SJCRH30 (cell line): ENCODE measurements around the gene OR2V2. TPM values are rescaled to one million over a fixed set of nuclear protein-coding genes. Genes with fewer than 3 reads are reported as not detected.
A peak's percentile ranks its signal among the peaks of the same experiment; 100 is the strongest.
"Not testable (repeated sequence)": the region's sequence is repeated elsewhere in the genome, so short reads cannot be mapped to it uniquely, and the experiment has no call there.

Experiments used
- DNase-seq, 2 experiments: peaks; one replicate each; pipeline ENCODE4 v3.0.0-alpha.2; 2015 to 2020
- H3K27ac ChIP-seq: fragments of 250-450 bp; sonication (Bioruptor Pico); 2 replicates; pipeline ENCODE4 v1.5.1; 2020; ENCODE audit warnings: mild to moderate bottlenecking, moderate library complexity
- H3K27me3 ChIP-seq: fragments of 250-450 bp; sonication (Bioruptor Pico); 2 replicates; pipeline ENCODE4 v1.5.1; 2020; ENCODE audit warnings: mild to moderate bottlenecking, moderate library complexity
- H3K36me3 ChIP-seq: fragments of 250-450 bp; sonication (Bioruptor Pico); 2 replicates; pipeline ENCODE4 v1.5.1; 2020; ENCODE audit warnings: mild to moderate bottlenecking, moderate library complexity
- H3K4me1 ChIP-seq: fragments of 250-450 bp; sonication (Bioruptor Pico); 2 replicates; pipeline ENCODE4 v1.5.1; 2020; ENCODE audit warnings: mild to moderate bottlenecking, moderate library complexity
- H3K4me3 ChIP-seq: fragments of 250-450 bp; sonication (Bioruptor Pico); 2 replicates; pipeline ENCODE4 v1.5.1; 2020; ENCODE audit warnings: mild to moderate bottlenecking, moderate library complexity
- H3K9me3 ChIP-seq: fragments of 250-450 bp; sonication (Bioruptor Pico); replicated peaks from 2 replicates; pipeline ENCODE4 v1.5.1; 2020; ENCODE audit warnings: mild to moderate bottlenecking, moderate library complexity
- total RNA-seq: library from RNA; depleted of rRNA; stranded (reverse); fragments of >200 nt; shearing (Covaris generic); gene quantifications from 2 replicates; pipeline ENCODE4 v1.2.3, GENCODE V29; 2014

The OR2V2 gene
- total RNA-seq, 1 experiment from 2014 or later, result not detected

DNA sequence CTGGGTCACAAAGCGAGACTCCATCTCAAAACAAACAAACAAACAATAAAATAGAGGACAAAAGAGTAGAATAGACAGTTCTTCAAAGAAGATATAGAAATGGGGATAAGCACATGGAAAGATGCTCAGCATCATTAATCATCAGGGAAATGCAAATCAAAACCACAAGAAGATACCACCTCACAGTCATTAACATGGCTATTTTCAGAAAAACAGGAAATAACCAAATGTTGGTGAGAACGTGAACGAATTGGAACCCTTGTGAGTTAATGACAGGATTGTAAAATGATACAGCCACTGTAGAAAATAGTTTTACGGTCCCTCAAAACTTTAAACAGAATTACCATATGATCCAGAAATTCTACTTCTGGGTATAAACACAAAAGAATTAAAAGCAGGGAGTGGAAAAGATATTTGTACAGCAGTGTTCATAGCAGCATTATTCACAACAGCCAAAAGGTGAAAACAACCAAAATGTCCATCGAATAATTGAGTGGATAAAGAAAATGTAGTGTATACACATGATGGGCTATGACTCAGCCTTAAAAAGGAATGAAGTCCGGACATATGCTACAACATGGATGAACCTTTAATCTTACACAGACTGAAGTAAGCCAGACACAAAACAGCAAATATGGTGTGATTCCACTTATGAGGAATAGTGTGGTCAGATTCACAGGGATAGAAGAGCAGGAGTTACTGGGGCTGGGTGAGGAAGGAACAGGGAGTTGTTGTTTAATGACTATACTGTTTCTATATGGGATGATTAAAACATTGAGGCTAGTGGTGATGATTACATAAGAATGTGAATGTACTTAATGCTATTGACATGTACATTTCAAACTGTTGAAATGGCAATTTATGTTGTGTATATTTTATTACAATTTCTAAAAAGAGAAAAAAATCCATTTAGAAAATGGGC lies 19.7 kb downstream of the OR2V2 start:
- Histone ChIP-seq H3K27ac (no peak overlapping the region), H3K27me3 (no peaks in the 10 kb centered on the region; the same call in 1 of the 2 replicates), H3K9me3 (no peaks in the 10 kb centered on the region), H3K36me3 (no peaks in the 10 kb centered on the region), H3K4me1 (no peaks in the 10 kb centered on the region; the same call in 1 of the 2 replicates), H3K4me3 (no peak overlapping the region)
- no peak for DNase-seq

DNA sequence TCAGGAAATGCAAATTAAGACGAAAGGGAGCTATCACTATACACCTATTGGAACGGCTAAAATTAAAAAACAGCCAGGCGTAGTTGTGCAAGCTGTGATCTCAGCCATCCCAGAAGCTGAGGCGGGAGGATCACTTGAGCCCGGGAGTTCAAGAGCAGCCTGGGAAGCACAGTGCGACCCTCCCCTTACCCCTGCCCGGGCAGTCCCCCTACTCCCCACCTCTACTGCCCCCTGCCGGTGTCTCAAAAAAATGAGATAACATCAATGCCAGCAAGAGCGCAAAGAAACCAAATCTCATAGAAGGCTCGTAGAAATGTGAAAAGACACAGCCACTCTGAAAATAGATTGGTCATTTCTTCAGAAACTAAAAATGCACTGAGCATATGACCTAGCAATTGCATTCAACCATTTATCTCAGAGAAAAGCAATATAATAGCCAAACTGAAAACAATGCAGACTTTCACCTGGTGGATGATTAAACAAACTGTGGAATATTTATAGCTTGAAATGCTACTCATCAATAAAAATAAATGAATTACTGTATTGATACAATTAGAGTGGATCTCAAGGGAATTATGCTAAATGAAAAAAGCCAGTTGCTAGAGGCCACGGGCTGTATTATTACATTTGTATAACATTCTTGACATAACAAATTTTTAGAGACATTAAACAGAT lies 20.6 kb downstream of the OR2V2 start:
- no peaks in the 10 kb centered on the region; the same call in 1 of the 2 replicates for H3K27me3 ChIP-seq
- H3K4me1 ChIP-seq, result no peaks in the 10 kb centered on the region
- peak; percentile 49 to 66 for DNase-seq
- no peaks in the 10 kb centered on the region for H3K9me3 ChIP-seq
- H3K36me3 ChIP-seq, result no peaks in the 10 kb centered on the region
- H3K4me3 ChIP-seq, result no peak overlapping the region
- H3K27ac ChIP-seq, result no peak overlapping the region

DNA sequence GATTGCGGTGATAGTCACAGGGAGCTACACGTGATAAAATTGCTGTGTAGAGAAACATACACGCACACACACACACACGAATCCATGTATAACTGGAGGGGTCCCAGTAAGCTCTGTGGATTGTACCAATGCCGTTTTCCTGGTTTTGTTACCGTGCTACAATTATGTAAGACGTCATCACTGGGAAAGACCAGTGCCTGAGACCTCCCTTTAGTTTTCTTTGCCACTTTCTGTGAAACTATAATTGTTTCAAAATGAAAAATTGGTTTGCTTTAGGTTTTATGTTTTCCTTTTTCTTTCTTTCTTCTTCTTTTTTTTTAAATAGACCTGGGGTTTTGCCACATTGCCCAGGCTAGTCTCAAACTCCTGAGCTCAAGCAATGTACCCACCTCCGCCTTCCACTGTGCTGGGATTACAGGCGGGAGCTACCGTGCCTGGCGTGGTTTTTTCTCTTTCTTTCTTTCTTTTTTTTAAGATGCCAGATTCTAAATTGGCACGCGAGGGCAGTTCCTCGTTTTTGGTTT lies 21.3 kb downstream of the OR2V2 start:
- Histone ChIP-seq H3K36me3 (no peaks in the 10 kb centered on the region), H3K27me3 (no peaks in the 10 kb centered on the region; the same call in 1 of the 2 replicates), H3K9me3 (no peaks in the 10 kb centered on the region), H3K4me1 (no peaks in the 10 kb centered on the region), H3K27ac (no peak overlapping the region), H3K4me3 (peak overlapping the region; percentile 1; the same call in 1 of the 2 replicates)
- DNase-seq, result no peak

DNA sequence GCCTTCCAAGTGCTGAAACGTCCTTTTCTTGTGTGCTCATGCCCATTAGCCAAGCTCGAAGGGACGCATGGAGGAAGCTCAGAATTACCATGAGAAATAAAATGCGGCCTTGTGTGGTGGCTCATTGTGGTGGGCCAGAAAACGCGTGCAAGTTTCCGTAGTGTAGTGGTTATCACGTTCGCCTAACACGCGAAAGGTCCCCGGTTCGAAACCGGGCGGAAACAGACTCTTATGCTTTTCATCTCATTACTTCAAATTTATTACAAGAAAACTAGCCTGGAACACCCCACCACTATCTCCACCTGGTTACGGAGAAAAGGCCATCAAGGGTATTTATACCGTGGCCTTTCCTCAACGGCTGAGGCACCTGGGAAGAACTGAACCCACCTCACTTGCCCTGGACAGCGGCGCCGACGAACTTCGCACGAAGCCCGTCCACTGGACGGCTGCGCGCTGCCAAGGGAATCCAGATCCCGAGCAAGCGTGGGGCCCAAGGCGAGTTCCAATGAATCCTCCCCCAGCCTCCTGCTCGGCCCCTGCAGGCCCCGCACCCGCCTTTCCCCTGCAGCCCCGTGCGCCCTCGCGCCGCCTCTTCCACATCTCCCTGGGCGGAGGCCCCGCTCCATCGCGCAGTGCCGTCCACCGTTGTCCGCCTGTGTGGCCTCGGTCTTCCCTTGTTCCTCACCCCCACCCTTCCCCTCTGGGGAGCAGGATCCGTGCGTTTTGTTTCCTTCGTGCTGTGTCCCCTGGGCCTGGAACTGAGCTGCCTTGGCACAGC lies 22.3 kb downstream of the OR2V2 start:
- H3K4me1 ChIP-seq, H3K36me3 ChIP-seq, H3K27me3 ChIP-seq, H3K9me3 ChIP-seq, H3K27ac ChIP-seq: not testable (repeated sequence)
- peak; percentile 71 to 80 for DNase-seq
- peak overlapping the region; percentile 30 for H3K4me3 ChIP-seq

DNA sequence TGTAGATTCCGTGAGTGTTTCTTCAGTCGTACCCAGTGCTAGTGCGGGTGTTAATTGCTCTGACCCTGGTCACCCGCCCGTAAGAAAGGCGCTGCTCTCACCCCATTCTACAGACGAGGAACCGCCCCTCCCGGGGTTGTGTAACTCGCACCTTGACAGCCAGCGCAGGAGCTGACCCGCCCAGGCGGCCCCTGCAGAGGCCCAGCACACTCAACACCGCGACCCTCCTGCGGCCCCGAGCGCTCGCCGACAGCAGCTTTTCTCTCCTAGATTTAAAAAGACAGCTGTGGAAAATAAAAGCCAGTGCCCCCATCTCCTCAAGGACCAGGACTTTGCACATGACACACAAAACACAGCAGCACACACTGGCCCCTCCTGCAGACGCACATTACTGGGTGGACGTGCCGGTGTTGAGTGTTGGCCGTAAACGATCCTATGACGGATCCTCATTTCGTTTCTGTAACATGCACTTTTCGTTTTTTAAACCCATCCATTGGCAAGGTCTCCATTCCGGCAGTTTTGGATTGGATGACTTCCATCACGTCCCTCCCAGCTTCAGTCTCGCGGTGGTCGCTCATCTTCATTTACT lies 22.9 kb downstream of the OR2V2 start:
- H3K9me3 ChIP-seq, result no peaks in the 10 kb centered on the region
- H3K36me3 ChIP-seq, result no peaks in the 10 kb centered on the region
- no peaks in the 10 kb centered on the region for H3K4me1 ChIP-seq
- DNase-seq, result peak in 1 of 2 experiments; percentile 31
- peak overlapping the region; percentile 30 for H3K4me3 ChIP-seq
- no peak overlapping the region for H3K27ac ChIP-seq
- H3K27me3 ChIP-seq, result no peaks in the 10 kb centered on the region; the same call in 1 of the 2 replicates

DNA sequence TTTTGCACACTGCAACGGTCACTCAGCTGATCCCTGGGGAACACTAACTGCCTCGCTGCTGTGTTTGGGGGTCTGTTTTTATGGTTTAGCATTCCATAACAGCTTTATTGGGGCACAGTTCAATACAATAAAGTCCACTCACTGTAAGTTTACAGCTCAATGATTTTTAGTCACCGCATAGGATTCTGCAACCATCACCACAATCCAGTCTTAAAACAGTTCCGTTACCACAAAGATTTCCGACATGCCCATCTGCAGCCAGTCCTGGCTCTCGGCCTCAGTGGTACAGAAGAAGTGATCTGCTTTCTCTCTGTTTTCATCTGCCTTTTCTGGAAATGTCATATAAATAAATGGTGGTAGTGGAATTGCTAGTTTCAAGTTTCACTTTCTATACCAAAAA lies 23.6 kb downstream of the OR2V2 start:
- no peak for DNase-seq
- Histone ChIP-seq H3K9me3 (no peaks in the 10 kb centered on the region), H3K27ac (no peak overlapping the region), H3K27me3 (no peaks in the 10 kb centered on the region; the same call in 1 of the 2 replicates), H3K4me3 (no peak overlapping the region), H3K36me3 (no peaks in the 10 kb centered on the region), H3K4me1 (no peaks in the 10 kb centered on the region)

DNA sequence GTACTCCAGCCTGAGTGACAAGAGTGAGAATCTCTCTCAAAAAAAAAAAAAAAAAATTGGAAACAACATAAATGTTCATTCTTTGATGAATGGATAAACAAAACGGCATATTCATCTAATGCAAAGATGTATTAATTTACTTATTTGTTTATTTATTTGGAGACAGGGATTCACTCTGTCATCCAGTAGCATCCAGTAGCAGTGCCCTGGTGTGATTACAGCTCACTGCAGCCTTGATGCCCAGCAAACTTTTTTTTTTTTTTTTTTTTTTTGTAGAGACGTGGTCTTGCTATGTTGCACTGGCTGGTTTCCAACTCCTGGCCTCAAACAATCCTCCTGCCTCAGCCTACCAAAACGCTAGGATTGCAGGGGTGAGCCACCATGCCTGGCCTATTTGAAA lies 24.4 kb downstream of the OR2V2 start:
- Histone ChIP-seq H3K4me1 (no peaks in the 10 kb centered on the region), H3K27me3 (no peaks in the 10 kb centered on the region; the same call in 1 of the 2 replicates), H3K4me3 (no peak overlapping the region), H3K27ac (no peak overlapping the region), H3K9me3 (no peaks in the 10 kb centered on the region), H3K36me3 (no peaks in the 10 kb centered on the region)
- no peak for DNase-seq

DNA sequence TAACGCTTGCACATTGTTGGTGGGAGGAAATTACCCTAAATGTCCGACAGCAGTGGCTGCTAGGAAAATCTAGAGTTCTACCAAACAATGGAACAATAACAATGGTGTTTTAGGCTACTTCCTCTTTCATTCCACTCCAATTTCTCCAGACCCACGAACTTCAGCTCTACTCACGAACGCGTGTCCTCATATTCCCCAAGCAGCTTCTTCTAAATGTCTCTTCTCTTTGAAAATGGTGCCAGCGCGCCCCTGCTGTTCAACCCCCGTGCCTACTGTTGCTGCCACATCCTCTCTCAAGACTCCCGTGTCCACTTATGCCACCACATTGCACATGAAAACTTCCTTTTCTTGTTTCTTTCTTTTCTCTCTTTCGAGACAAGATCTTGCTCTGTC lies 25.6 kb downstream of the OR2V2 start:
- Histone ChIP-seq H3K36me3 (no peaks in the 10 kb centered on the region), H3K4me3 (no peak overlapping the region), H3K27me3 (no peaks in the 10 kb centered on the region; the same call in 1 of the 2 replicates), H3K4me1 (peaks cover 4% of the 10 kb centered on the region; the same call in 1 of the 2 replicates), H3K9me3 (no peaks in the 10 kb centered on the region), H3K27ac (no peak overlapping the region)
- no peak for DNase-seq

DNA sequence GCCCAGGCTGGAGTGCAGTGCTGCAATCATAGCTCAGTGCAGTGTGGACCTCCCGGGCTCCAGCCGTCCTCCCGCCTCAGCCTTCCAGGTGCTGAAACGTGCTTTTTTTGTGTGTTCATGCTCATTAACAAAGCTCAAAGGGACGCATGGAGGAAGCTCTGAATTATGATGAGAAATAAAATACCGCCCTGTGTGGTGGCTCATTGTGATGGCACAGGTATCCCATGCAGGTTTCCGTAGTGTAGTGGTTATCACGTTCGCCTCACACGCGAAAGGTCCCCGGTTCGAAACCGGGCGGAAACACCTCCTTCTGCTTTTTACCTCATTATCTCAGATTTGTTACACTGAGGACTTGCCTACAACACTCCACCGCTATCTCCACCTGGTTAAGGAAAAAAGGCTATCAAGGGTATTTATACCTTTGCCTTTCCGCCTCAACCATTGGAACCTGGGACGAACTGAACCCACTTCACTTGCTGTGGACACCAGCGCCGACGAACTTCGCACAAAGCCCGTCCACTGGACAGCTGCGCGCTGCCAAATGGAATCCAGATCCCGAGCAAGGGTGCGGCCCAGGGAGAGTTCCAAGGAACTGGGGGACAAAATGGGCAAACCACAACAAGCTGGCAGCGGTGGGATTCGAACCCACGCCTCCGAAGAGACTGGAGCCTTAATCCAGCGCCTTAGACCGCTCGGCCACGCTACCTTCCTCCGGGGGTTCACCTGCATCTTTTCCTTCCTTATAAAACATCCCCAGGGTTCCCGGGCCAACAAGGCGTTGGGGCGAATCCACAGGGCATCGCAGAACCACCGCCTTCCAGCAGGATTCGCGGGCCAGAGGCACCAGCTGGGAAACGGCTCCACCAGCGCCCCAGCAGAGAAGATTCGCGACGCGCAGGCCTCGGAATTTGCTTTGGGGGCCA lies 26.3 kb downstream of the OR2V2 start:
- Histone ChIP-seq H3K4me3 (no peak overlapping the region), H3K36me3 (no peaks in the 10 kb centered on the region), H3K27ac (no peak overlapping the region), H3K4me1 (peaks cover 4% of the 10 kb centered on the region; the same call in 1 of the 2 replicates), H3K27me3 (no peaks in the 10 kb centered on the region; the same call in 1 of the 2 replicates), H3K9me3 (no peaks in the 10 kb centered on the region)
- DNase-seq, result no peak

DNA sequence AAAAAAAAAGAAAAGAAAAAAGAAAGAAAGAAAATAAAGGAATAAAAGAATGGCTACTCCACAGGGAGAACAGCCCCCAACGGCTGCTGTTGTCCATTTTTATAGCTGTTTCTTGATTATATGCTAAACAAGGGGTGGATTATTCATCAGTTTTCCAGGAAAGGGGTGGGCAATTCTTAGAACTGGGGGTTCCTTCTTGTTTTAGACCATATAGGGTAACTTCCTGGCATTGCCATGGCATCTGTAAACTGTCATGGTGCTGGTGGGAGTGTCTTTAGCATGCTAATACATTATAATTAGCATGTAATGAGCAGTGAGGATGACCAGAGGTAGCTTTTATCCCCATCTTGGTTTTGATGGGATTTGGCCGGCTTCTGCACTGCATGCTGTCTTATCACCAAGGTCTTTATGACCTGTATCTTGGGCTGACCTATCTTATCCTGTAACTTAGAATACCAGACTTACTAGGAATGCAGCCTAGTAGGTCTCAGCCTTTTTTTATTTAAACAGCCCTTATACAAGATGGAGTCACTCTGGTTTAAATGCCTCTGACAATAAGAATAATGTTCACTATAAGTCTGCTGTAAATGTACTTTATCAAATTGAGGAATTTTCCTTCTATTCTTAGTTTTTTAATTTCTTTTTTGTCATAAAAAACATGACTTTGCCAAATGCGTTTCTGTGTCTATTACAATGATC lies 29.0 kb downstream of the OR2V2 start:
- Histone ChIP-seq H3K27me3 (no peaks in the 10 kb centered on the region; the same call in 1 of the 2 replicates), H3K4me1 (peaks cover 4% of the 10 kb centered on the region; the same call in 1 of the 2 replicates), H3K27ac (no peak overlapping the region), H3K36me3 (no peaks in the 10 kb centered on the region), H3K9me3 (no peaks in the 10 kb centered on the region), H3K4me3 (no peak overlapping the region)
- no peak for DNase-seq

DNA sequence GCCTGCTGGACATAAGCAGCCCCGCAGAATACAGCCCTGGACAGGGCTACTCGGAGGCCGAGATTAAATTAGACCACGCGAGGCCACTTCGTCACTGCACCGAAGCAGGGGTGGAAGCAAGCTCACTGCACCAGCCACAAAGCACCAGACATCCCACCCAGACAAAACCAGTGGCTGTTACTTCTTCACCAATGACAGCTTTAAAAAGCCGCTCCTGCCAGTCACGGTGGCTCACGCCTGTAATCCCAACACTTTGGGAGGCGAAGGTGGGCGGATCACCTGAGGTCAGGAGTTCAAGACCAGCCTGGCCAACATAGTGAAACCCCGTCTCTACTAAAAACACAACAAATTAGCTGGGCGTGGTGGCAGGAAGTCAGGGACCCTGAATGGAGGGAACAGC lies 30.2 kb downstream of the OR2V2 start:
- H3K9me3 ChIP-seq, H3K4me1 ChIP-seq, H3K27me3 ChIP-seq, H3K4me3 ChIP-seq, H3K36me3 ChIP-seq, H3K27ac ChIP-seq: not testable (repeated sequence)
- peak in 1 of 2 experiments; percentile 38 for DNase-seq

DNA sequence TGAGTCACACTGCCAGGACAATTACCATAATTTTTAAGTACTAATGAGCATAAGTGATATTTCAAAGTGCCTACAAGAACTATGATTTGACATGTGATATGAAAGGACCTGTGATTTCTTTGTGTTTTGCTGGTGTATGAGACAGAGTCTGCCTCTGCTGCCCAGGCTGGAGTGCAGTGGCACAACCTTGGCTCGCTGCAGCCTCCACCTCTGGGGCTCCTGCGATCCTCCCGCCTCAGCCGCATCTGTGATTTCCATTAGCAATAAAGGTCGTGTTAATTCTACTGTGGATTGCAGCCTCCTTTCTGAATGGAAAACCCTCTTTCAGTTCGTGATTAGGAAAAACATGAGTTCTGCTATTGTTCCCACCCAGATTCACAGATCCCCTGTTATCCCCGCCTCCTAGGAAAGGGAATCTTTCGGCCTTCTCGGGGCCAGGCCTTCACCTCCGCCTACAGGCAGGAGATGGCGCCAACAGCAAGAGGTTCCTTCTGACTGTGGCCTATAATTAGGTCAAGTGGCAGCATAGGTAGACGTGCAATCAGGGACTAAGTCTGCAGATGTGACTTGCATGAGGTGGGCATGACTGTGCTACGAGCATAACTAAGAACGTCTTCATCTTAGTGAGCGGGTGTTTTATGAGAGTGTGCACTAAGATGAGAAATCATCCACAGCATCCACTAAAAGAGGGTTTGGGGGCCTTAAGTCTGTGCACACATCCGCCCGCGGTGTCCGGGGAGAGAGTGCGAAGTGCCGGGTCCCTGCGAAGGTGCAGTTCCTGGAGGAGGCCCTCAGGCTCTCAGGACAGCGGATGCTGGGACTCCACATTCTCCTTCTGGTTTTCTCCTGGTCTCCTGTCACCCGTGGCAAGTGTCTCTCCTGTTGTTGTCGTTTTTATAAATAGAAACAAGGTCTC lies 34.5 kb downstream of the OR2V2 start:
- Histone ChIP-seq H3K36me3 (no peaks in the 10 kb centered on the region), H3K4me3 (no peak overlapping the region), H3K27me3 (peaks cover 2% of the 10 kb centered on the region; the same call in 1 of the 2 replicates), H3K9me3 (no peaks in the 10 kb centered on the region), H3K27ac (no peak overlapping the region), H3K4me1 (peaks cover 4% of the 10 kb centered on the region)
- peak; percentile 63 to 78 for DNase-seq
